GM12801 (cell line): ENCODE results near the gene P2RY8.

Experiments
- TF ChIP-seq, protein P1 (sequence below): IDR thresholded peaks from one replicate; pipeline ENCODE4 v1.5.1; 2011; ENCODE audit warnings: control low read depth; ENCODE audit not compliant: insufficient read length; ENCODE audit errors: extremely low read depth

P2RY8 gene

GRCh38 chrX:1502241-1502640, 34.7 kb downstream of the P2RY8 start:
- TF ChIP-seq, protein P1, sequence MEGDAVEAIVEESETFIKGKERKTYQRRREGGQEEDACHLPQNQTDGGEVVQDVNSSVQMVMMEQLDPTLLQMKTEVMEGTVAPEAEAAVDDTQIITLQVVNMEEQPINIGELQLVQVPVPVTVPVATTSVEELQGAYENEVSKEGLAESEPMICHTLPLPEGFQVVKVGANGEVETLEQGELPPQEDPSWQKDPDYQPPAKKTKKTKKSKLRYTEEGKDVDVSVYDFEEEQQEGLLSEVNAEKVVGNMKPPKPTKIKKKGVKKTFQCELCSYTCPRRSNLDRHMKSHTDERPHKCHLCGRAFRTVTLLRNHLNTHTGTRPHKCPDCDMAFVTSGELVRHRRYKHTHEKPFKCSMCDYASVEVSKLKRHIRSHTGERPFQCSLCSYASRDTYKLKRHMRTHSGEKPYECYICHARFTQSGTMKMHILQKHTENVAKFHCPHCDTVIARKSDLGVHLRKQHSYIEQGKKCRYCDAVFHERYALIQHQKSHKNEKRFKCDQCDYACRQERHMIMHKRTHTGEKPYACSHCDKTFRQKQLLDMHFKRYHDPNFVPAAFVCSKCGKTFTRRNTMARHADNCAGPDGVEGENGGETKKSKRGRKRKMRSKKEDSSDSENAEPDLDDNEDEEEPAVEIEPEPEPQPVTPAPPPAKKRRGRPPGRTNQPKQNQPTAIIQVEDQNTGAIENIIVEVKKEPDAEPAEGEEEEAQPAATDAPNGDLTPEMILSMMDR: no peak

DNA sequence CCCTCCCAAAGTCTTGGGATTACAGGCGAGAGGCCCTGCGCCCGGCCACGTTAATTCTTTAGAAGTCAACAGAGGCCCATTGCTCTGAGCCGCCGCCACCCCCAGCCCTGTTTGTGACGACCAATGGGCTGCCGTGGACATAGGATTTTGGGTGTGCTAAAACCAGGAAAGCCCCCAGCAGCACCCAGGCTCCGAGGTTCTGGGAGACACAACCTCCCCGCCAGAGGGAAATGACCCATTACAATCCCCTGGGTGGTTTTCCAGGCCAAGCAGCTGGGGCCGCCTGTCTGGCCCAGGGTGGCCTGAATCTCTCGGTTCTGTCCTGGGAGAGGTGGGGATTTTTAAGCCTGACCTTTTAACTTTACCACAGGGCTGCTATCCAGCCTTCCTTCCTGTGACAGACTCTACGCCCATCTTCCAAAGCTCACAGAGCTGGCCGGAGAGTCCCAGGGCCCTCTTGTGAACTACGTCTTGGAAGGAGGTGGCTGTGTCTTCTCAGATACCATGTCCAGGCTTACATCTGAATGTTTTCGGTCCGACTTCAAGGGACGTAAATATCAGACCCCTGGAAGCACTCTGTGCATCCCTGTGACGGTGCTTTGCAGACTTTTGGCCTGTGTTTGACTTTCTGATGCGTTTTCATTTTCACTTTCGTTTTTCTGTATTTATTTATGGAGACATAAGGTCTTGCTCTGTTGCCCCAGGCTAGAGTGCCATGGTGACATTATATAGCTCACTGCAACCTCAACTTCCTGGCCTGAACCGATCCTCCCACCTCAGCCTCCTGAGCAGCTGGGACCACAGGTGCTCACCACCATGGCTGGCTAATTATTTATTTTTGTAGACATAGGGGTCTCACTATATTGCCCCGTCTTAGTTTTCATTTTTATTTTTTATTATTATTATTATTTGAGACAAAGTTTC, 36.0 kb downstream of the P2RY8 start:
- TF ChIP-seq, protein P1: no peak

- TF ChIP-seq, protein P1: no peak
Measured at GRCh38 chrX:1496076-1496475, 40.9 kb downstream of the P2RY8 start.

- TF ChIP-seq, protein P1: no peak
Measured at GRCh38 chrX:1493877-1494510, 43.0 kb downstream of the P2RY8 start.

GRCh38 chrX:1493412-1493811, 43.6 kb downstream of the P2RY8 start:
- TF ChIP-seq, protein P1: no peak

DNA sequence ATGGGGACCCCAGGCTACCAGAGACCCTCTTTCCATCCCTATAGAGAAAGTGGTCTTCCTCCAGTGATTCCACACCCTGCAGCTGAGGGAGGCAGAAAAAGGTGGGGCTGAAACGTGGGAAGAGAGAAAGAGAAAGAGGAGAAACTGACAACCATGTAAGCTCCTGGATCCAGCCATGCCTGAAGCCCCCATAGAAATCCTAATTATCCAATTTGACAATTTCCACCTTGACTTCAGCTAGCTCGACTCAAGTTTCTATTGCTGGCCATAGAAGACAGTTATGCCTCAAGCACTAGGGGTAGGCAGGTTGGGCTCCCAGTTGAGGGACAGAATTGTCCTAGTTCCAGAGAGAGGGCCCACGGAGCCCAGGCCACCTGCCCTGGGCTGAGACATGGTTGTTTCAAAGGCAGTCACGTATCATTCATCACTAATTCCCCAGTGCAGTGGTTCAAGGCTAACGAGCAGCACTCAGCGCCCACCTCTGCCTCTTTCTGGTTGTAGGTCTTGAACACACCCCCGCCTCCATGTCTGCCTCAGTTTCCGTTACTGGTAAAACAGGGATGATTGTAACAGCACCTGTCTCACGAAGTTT, 44.5 kb downstream of the P2RY8 start:
- TF ChIP-seq, protein P1: no peak

- TF ChIP-seq, protein P1: no peak
Measured at GRCh38 chrX:1491851-1492349, 45.1 kb downstream of the P2RY8 start.
